C4-2B (cell line): Measurements from ENCODE around the gene CGB2.
"Not testable (repeated sequence)": the region's sequence is repeated elsewhere in the genome, so short reads cannot be mapped to it uniquely, and the experiment has no call there.

Experiments
- H3K27ac ChIP-seq: fragments of 450-650 bp; 2 replicates; pipeline ENCODE4 v1.5.1; 2017
- ZFX ChIP-seq: fragments of 450-650 bp; IDR thresholded peaks from 2 replicates; pipeline ENCODE4 v1.6.1; 2017
- TF ChIP-seq, protein P1 (sequence below): fragments of 450-650 bp; conservative IDR thresholded peaks from 2 replicates; pipeline ENCODE4 v1.5.1; 2017; ENCODE audit warnings: mild to moderate bottlenecking

The CGB2 gene

DNA sequence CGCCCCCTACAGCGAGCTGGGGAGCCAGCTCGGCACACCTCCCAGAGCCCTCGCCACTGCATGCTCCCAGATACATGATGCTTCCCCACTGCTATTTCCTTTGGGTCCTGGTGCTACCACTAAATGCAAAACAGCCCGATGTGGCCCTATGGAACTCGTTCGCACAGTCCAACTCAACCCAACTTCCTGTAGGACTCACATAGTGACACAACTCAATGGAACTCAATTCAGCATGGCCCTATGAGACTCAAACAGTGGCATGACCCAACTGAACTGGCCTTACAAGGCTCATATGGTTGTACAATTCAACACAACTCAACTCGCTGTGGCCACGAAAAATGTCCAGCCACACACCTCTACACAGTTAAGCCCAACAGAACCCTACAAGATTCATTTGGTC lies 37.3 kb downstream of the CGB2 start:
- no peak overlapping the region for H3K27ac ChIP-seq
- TF ChIP-seq, protein P1, sequence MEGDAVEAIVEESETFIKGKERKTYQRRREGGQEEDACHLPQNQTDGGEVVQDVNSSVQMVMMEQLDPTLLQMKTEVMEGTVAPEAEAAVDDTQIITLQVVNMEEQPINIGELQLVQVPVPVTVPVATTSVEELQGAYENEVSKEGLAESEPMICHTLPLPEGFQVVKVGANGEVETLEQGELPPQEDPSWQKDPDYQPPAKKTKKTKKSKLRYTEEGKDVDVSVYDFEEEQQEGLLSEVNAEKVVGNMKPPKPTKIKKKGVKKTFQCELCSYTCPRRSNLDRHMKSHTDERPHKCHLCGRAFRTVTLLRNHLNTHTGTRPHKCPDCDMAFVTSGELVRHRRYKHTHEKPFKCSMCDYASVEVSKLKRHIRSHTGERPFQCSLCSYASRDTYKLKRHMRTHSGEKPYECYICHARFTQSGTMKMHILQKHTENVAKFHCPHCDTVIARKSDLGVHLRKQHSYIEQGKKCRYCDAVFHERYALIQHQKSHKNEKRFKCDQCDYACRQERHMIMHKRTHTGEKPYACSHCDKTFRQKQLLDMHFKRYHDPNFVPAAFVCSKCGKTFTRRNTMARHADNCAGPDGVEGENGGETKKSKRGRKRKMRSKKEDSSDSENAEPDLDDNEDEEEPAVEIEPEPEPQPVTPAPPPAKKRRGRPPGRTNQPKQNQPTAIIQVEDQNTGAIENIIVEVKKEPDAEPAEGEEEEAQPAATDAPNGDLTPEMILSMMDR: no peak
- TF ChIP-seq ZFX: no peak

- TF ChIP-seq, protein P1: no peak
- no peak overlapping the region for H3K27ac ChIP-seq
These were observed 38.7 kb downstream of the CGB2 start for GRCh38 chr19:49070416-49070815.

DNA sequence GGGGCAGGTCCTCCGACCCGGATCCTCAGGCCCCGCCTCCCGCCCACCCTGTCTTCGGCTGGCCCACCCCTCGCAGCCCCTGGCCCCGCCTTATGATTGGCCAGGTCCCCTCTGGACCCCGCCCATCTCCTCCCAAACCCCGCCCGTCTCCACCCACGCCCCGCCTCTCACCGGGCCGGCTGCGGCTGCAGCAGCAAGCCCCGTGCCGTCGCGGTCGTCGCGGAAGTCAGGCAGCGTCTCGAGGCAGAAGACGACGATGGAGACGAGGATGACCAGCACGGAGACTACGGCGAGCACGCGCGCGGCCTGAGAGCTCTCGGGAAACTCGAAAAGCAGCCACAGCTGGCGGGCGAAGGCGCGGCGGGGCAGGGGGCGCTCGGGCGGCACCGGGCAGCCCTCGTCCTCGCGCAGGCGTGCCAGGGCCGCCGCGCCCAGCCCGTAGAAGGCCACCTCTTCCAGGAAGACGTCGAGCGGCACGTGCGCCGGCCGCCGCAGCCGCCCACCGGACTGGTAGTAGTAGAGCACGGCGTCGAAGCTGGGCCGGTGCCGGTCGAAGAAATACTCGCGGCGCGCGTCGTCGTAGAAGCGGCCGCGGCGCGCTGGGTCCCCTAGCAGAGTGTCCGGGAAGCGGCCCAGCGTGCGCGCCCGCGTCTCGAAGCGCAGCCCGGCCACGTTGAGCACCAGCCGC lies 40.3 kb downstream of the CGB2 start:
- TF ChIP-seq ZFX: no peak
- TF ChIP-seq, protein P1: no peak
- H3K27ac ChIP-seq: no peak overlapping the region

- TF ChIP-seq, protein P1: no peak
- no peak for TF ChIP-seq ZFX
- H3K27ac ChIP-seq: no peak overlapping the region
These were observed 42.1 kb downstream of the CGB2 start for GRCh38 chr19:49073514-49074378.

DNA sequence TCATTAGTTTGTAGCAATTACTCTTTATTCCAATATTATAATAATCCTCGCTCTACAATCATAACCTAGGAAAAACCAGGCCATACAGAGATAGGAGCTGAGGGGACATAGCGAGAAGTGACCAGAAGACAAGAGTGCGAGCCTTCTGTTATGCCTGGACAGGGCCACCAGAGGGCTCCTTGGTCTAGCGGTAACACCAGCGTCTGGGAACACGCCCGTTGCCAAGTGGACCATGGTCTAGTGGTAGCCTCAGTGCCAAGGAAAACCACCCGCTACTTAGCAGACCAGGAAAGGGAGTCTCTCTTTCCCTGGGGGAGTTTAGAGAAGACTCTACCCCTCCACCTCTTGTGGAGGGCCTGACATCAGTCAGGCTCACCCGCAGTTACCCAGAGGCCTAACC lies 43.2 kb downstream of the CGB2 start:
- TF ChIP-seq, protein P1: peak; percentile 62
- not testable (repeated sequence) for H3K27ac ChIP-seq

- H3K27ac ChIP-seq: no peak overlapping the region
- no peak for TF ChIP-seq ZFX
- TF ChIP-seq, protein P1: no peak
These were observed 48.7 kb downstream of the CGB2 start for GRCh38 chr19:49080392-49080791.

DNA sequence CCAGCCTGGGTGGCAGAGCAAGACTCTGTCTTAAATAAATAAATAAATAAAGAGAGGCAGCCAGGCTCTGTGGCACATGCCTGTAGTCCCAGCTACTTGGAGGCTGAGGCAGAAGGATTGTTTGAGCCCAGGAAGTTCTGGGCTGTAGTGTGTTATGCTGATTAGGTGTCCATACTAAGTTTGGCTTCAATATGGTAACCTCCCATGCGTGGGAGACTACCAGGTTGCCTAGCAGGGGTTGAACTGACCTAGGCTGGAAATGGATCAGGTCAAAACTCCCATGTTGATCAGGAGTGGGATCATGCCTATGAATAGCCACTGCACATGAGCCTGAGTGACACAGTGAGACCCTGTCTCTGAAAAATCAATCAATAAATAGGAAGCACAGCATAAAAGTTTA lies 49.6 kb downstream of the CGB2 start:
- no peak overlapping the region for H3K27ac ChIP-seq
- TF ChIP-seq, protein P1: no peak
- TF ChIP-seq ZFX: no peak
